ENCODE results near the gene CD207.

- TF ChIP-seq POLR2A (IDR thresholded peaks at IDR 0.05) (no peak), CTCF (IDR thresholded peaks at IDR 0.05) (peak in 2 of 3 donors; percentile 23 to 27), POLR2AphosphoS5 (IDR thresholded peaks at IDR 0.05) (no peak)
Observed at GRCh38 chr2:70789304-70790135, 46.1 kb downstream of the CD207 start.

All from breast epithelium (tissue), 3 donors.